Measurements from ENCODE around the gene GANAB. TPM values are rescaled to one million over a fixed set of nuclear protein-coding genes. Genes with fewer than 3 reads are reported as not detected.

Gene GANAB
- total and polyA plus RNA-seq, 2 of the 4 experiments (the other 2 are of a cell fraction) = 209 to 344 TPM

Small RNA genes within 50 kb of the gene (microRNA-seq; reads per million reads assigned to microRNA genes)
- gene AP001458.1 (ENCODE audit: insufficient read depth, insufficient read length) = not detected
- not detected for gene SNORA57 (ENCODE audit: insufficient read depth, insufficient read length)

Small RNA genes within 50 kb of the gene (small RNA-seq; reads per million reads assigned to genes)
- gene AP001458.1 (0 reads per million in 5 experiments), gene SNORA57 (0 reads per million in 5 experiments)

Other genes with a start within 250 kb of the GANAB start
- not detected in 2 replicates for gene SCGB1A1, start 227.6 kb downstream of the GANAB start, total RNA-seq (2012; rRNA removed)
- gene SCGB1A1, start 227.6 kb downstream of the GANAB start, polyA plus RNA-seq (2012; rRNA removed) = not detected in 2 replicates
- 695 and 735 TPM in 2 replicates for gene AHNAK, start 99.8 kb downstream of the GANAB start, total RNA-seq (2012; rRNA removed)
- gene AHNAK, start 99.8 kb downstream of the GANAB start, polyA plus RNA-seq (2012; rRNA removed) = 80.7 and 95.1 TPM in 2 replicates
- 1,598 and 1,857 TPM in 2 replicates for gene EEF1G, start 72.7 kb downstream of the GANAB start, total RNA-seq (2012; rRNA removed)
- 1,684 and 1,697 TPM in 2 replicates for gene EEF1G, start 72.7 kb downstream of the GANAB start, polyA plus RNA-seq (2012; rRNA removed)
- gene TUT1, start 55.1 kb downstream of the GANAB start, total RNA-seq (2012; rRNA removed) = 3.3 and 4.3 TPM in 2 replicates
- 10.1 TPM in 2 replicates for gene TUT1, start 55.1 kb downstream of the GANAB start, polyA plus RNA-seq (2012; rRNA removed)
- 126 and 136 TPM in 2 replicates for gene MTA2, start 44.7 kb downstream of the GANAB start, total RNA-seq (2012; rRNA removed)
- 28.0 and 34.8 TPM in 2 replicates for gene MTA2, start 44.7 kb downstream of the GANAB start, polyA plus RNA-seq (2012; rRNA removed)
- 4.4 and 5.0 TPM in 2 replicates for gene EML3, start 33.8 kb downstream of the GANAB start, total RNA-seq (2012; rRNA removed)
- gene EML3, start 33.8 kb downstream of the GANAB start, polyA plus RNA-seq (2012; rRNA removed) = 24.7 and 26.1 TPM in 2 replicates
- gene ROM1, start 33.4 kb downstream of the GANAB start, total RNA-seq (2012; rRNA removed) = 2.2 TPM in 2 replicates
- gene ROM1, start 33.4 kb downstream of the GANAB start, polyA plus RNA-seq (2012; rRNA removed) = 1.7 and 2.5 TPM in 2 replicates
- 10.4 and 10.6 TPM in 2 replicates for gene B3GAT3, start 24.6 kb downstream of the GANAB start, total RNA-seq (2012; rRNA removed)
- gene B3GAT3, start 24.6 kb downstream of the GANAB start, polyA plus RNA-seq (2012; rRNA removed) = 38.4 and 51.7 TPM in 2 replicates
- gene INTS5, start 6.7 kb upstream of the GANAB start, total RNA-seq (2012; rRNA removed) = 8.9 and 11.8 TPM in 2 replicates
- gene INTS5, start 6.7 kb upstream of the GANAB start, polyA plus RNA-seq (2012; rRNA removed) = 14.7 and 14.8 TPM in 2 replicates
- gene C11orf98, start 18.6 kb upstream of the GANAB start, total RNA-seq (2012; rRNA removed) = 41.2 and 53.6 TPM in 2 replicates
- 62.3 and 68.9 TPM in 2 replicates for gene C11orf98, start 18.6 kb upstream of the GANAB start, polyA plus RNA-seq (2012; rRNA removed)
- gene CSKMT, start 18.7 kb upstream of the GANAB start, total RNA-seq (2012; rRNA removed) = 6.4 and 7.9 TPM in 2 replicates
- 5.3 and 6.2 TPM in 2 replicates for gene CSKMT, start 18.7 kb upstream of the GANAB start, polyA plus RNA-seq (2012; rRNA removed)
- 5.7 and 6.7 TPM in 2 replicates for gene UQCC3, start 25.1 kb upstream of the GANAB start, total RNA-seq (2012; rRNA removed)
- gene UQCC3, start 25.1 kb upstream of the GANAB start, polyA plus RNA-seq (2012; rRNA removed) = 9.7 and 13.7 TPM in 2 replicates
- 1.4 and 1.6 TPM in 2 replicates for gene LBHD1, start 25.7 kb upstream of the GANAB start, total RNA-seq (2012; rRNA removed)
- 2.9 and 4.0 TPM in 2 replicates for gene LBHD1, start 25.7 kb upstream of the GANAB start, polyA plus RNA-seq (2012; rRNA removed)
- 50.0 and 83.0 TPM in 2 replicates for gene UBXN1, start 32.5 kb upstream of the GANAB start, total RNA-seq (2012; rRNA removed)
- 81.6 and 96.9 TPM in 2 replicates for gene UBXN1, start 32.5 kb upstream of the GANAB start, polyA plus RNA-seq (2012; rRNA removed)
- 0.28 and 0.36 TPM in 2 replicates for gene LRRN4CL, start 42.9 kb upstream of the GANAB start, total RNA-seq (2012; rRNA removed)
- 0.84 and 1.1 TPM in 2 replicates for gene LRRN4CL, start 42.9 kb upstream of the GANAB start, polyA plus RNA-seq (2012; rRNA removed)
- 19.4 and 26.2 TPM in 2 replicates for gene BSCL2, start 60.8 kb upstream of the GANAB start, total RNA-seq (2012; rRNA removed)
- 46.0 and 47.1 TPM in 2 replicates for gene BSCL2, start 60.8 kb upstream of the GANAB start, polyA plus RNA-seq (2012; rRNA removed)
- gene GNG3, start 61.1 kb upstream of the GANAB start, total RNA-seq (2012; rRNA removed) = not detected in 2 replicates
- gene GNG3, start 61.1 kb upstream of the GANAB start, polyA plus RNA-seq (2012; rRNA removed) = not detected in 2 replicates
- 3.9 and 5.0 TPM in 2 replicates for gene HNRNPUL2, start 80.8 kb upstream of the GANAB start, total RNA-seq (2012; rRNA removed)
- gene HNRNPUL2, start 80.8 kb upstream of the GANAB start, polyA plus RNA-seq (2012; rRNA removed) = 25.5 and 30.2 TPM in 2 replicates
- 37.1 and 45.5 TPM in 2 replicates for gene TTC9C, start 81.9 kb upstream of the GANAB start, total RNA-seq (2012; rRNA removed)
- 29.1 and 32.9 TPM in 2 replicates for gene TTC9C, start 81.9 kb upstream of the GANAB start, polyA plus RNA-seq (2012; rRNA removed)
- 7.8 and 8.1 TPM in 2 replicates for gene ZBTB3, start 107.5 kb upstream of the GANAB start, total RNA-seq (2012; rRNA removed)
- gene ZBTB3, start 107.5 kb upstream of the GANAB start, polyA plus RNA-seq (2012; rRNA removed) = 2.3 and 3.4 TPM in 2 replicates
- 110 and 154 TPM in 2 replicates for gene POLR2G, start 115.0 kb upstream of the GANAB start, total RNA-seq (2012; rRNA removed)
- gene POLR2G, start 115.0 kb upstream of the GANAB start, polyA plus RNA-seq (2012; rRNA removed) = 157 and 165 TPM in 2 replicates
- gene TAF6L, start 124.8 kb upstream of the GANAB start, total RNA-seq (2012; rRNA removed) = 8.1 and 9.5 TPM in 2 replicates
- gene TAF6L, start 124.8 kb upstream of the GANAB start, polyA plus RNA-seq (2012; rRNA removed) = 13.5 and 14.5 TPM in 2 replicates
- gene TMEM179B, start 140.8 kb upstream of the GANAB start, total RNA-seq (2012; rRNA removed) = 20.0 and 29.4 TPM in 2 replicates
- gene TMEM179B, start 140.8 kb upstream of the GANAB start, polyA plus RNA-seq (2012; rRNA removed) = 67.1 and 71.5 TPM in 2 replicates
- gene TMEM223, start 145.4 kb upstream of the GANAB start, total RNA-seq (2012; rRNA removed) = 9.7 and 14.2 TPM in 2 replicates
- gene TMEM223, start 145.4 kb upstream of the GANAB start, polyA plus RNA-seq (2012; rRNA removed) = 15.7 and 18.0 TPM in 2 replicates
- gene NXF1, start 158.8 kb upstream of the GANAB start, total RNA-seq (2012; rRNA removed) = 26.3 and 27.5 TPM in 2 replicates
- 90.4 and 97.4 TPM in 2 replicates for gene NXF1, start 158.8 kb upstream of the GANAB start, polyA plus RNA-seq (2012; rRNA removed)
- gene STX5, start 185.4 kb upstream of the GANAB start, total RNA-seq (2012; rRNA removed) = 48.6 and 49.5 TPM in 2 replicates
- 43.1 and 43.5 TPM in 2 replicates for gene STX5, start 185.4 kb upstream of the GANAB start, polyA plus RNA-seq (2012; rRNA removed)
- not detected in 2 replicates for gene TEX54, start 186.2 kb upstream of the GANAB start, total RNA-seq (2012; rRNA removed)
- not detected in 2 replicates for gene TEX54, start 186.2 kb upstream of the GANAB start, polyA plus RNA-seq (2012; rRNA removed)
- gene WDR74, start 193.0 kb upstream of the GANAB start, total RNA-seq (2012; rRNA removed) = 40.8 and 44.3 TPM in 2 replicates
- 38.4 and 41.9 TPM in 2 replicates for gene WDR74, start 193.0 kb upstream of the GANAB start, polyA plus RNA-seq (2012; rRNA removed)
- gene SLC3A2, start 234.3 kb upstream of the GANAB start, total RNA-seq (2012; rRNA removed) = 114 and 140 TPM in 2 replicates
- gene SLC3A2, start 234.3 kb upstream of the GANAB start, polyA plus RNA-seq (2012; rRNA removed) = 239 TPM in 2 replicates